K562 (cell line): ENCODE measurements around the gene MAGIX. TPM values are rescaled to one million over a fixed set of nuclear protein-coding genes. Genes with fewer than 3 reads are reported as not detected.

Experiments used
- ATF4 ChIP-seq: fragments of 450-650 bp; formaldehyde crosslinking; IDR thresholded peaks from 2 replicates; pipeline ENCODE4 v1.4.0; 2022; ENCODE audit warnings: mild to moderate bottlenecking, moderate library complexity
- BCOR ChIP-seq: fragments of 450-650 bp; IDR thresholded peaks from 2 replicates; pipeline ENCODE4 v1.6.1; 2016
- BRD4 ChIP-seq: fragments of 200-600 bp; sonication (generic); IDR thresholded peaks from 2 replicates; pipeline ENCODE4 v1.6.1; 2017; ENCODE audit warnings: inconsistent platforms
- HDAC8 ChIP-seq: fragments of 450-650 bp; IDR thresholded peaks from 2 replicates; pipeline ENCODE4 v1.6.1; 2016; ENCODE audit warnings: mild to moderate bottlenecking, missing genetic modification characterization, moderate library complexity, missing compliant biosample characterization
- KHSRP ChIP-seq: fragments of 450-650 bp; IDR thresholded peaks from 2 replicates; pipeline ENCODE4 v1.6.1; 2017
- LCOR ChIP-seq: sonication (generic); formaldehyde crosslinking; IDR thresholded peaks from 2 replicates; pipeline ENCODE4 v1.8.0; 2022; ENCODE audit warnings: mild to moderate bottlenecking, missing genetic modification reagents
- PRDM10 ChIP-seq: fragments of 450-650 bp; IDR thresholded peaks from 2 replicates; pipeline ENCODE4 v1.6.1; 2018; ENCODE audit not compliant: partially characterized antibody
- PTTG1 ChIP-seq: fragments of 450-650 bp; IDR thresholded peaks from 2 replicates; pipeline ENCODE4 v1.6.1; 2016; ENCODE audit warnings: low read depth, mild to moderate bottlenecking, missing genetic modification characterization, missing compliant biosample characterization
- SIRT6 ChIP-seq: IDR thresholded peaks from one replicate; pipeline ENCODE4 v1.6.1; 2012; ENCODE audit warnings: low read depth, mild to moderate bottlenecking, control low read depth, inconsistent platforms, low read length, moderate library complexity
- SRSF1 ChIP-seq: fragments of 200-400 bp; formaldehyde crosslinking; IDR thresholded peaks from 2 replicates; pipeline ENCODE4 v1.6.1; 2017; ENCODE audit warnings: mild to moderate bottlenecking, low read depth, low read length, moderate library complexity
- TCF15 ChIP-seq: fragments of 250-450 bp; sonication (Bioruptor Pico); IDR thresholded peaks from 2 replicates; pipeline ENCODE4 v1.8.0; 2022; ENCODE audit warnings: moderate library complexity, mild to moderate bottlenecking, inconsistent platforms
- TFAP4 ChIP-seq: sonication (generic); formaldehyde crosslinking; IDR thresholded peaks from 2 replicates; pipeline ENCODE4 v1.8.0; 2022; ENCODE audit warnings: missing genetic modification reagents, mild to moderate bottlenecking, moderate library complexity, borderline replicate concordance
- XRCC4 ChIP-seq: IDR thresholded peaks from one replicate; pipeline ENCODE4 v1.6.1; 2011; ENCODE audit not compliant: insufficient read depth, insufficient read length; ENCODE audit errors: extremely low read depth
- ZBED1 ChIP-seq: IDR thresholded peaks from 2 replicates; pipeline ENCODE4 v1.6.1; 2014
- ZBTB2 ChIP-seq: fragments of 450-650 bp; IDR thresholded peaks from 2 replicates; pipeline ENCODE4 v1.6.1; 2016; ENCODE audit warnings: antibody characterized with exemption
- ZKSCAN3 ChIP-seq: fragments of 250-450 bp; sonication (Bioruptor Pico); IDR thresholded peaks from 2 replicates; pipeline ENCODE4 v1.4.0; 2020
- ZNF12 ChIP-seq: sonication (generic); formaldehyde crosslinking; IDR thresholded peaks from 2 replicates; pipeline ENCODE4 v1.4.0; 2020; ENCODE audit warnings: mild to moderate bottlenecking, missing genetic modification reagents
- ZNF282 ChIP-seq: sonication (generic); formaldehyde crosslinking; IDR thresholded peaks from 2 replicates; pipeline ENCODE4 v1.8.1; 2023; ENCODE audit warnings: missing genetic modification reagents
- ZNF511 ChIP-seq: sonication (generic); formaldehyde crosslinking; IDR thresholded peaks from 2 replicates; pipeline ENCODE4 v1.8.0; 2022; ENCODE audit warnings: mild to moderate bottlenecking, missing genetic modification reagents
- polyA plus RNA-seq, 8 experiments: library from polyadenylated mRNA; depleted of rRNA in 4 of 8; stranded (reverse) in 5 of 8; unstranded in 3 of 8; fragments of >200 nt; fragmentation: Nextera tagmentation in 2 of 8; fragmentation: Illumina TruSeq in 1 of 8; extraction: Ambion mirVana in 2 of 8; extraction: Trizol in 1 of 8; gene quantifications; 2 replicates each; pipeline versions ENCODE4 v1.2.1 to v1.2.3, GENCODE V29; 2011 to 2014; ENCODE audit warnings: inconsistent platforms in 1 of 8, missing spikeins in 1 of 8
- total RNA-seq, 7 experiments: library from RNA; depleted of rRNA in 6 of 7; stranded (reverse); fragments of >200 nt in 6 of 7; fragmentation: Illumina TruSeq in 2 of 7; extraction: Trizol in 2 of 7; gene quantifications; 2 replicates each; pipeline versions ENCODE4 v1.2.1 to v1.2.3, GENCODE V29; 2011 to 2021; ENCODE audit warnings: low replicate concordance in 1 of 7

The MAGIX gene
- total and polyA plus RNA-seq, 9 of the 15 experiments (the other 6 are each of a cell fraction or from before 2014, with no cell fraction given), result 0.08 to 3.5 (median 0.47) TPM

GRCh38 chrX:49186125-49187027, 23.8 kb downstream of the MAGIX start, which contains the start of gene PRICKLE3 (continued):
- TF ChIP-seq ZNF12, result no peak
- peak; percentile 52; the same call in 1 of the 2 replicates for TF ChIP-seq ZNF511
- no peak for TF ChIP-seq BRD4
- TF ChIP-seq SIRT6, result no peak
- TF ChIP-seq ZKSCAN3 (CRISPR knock-in tag), result no peak
- no peak for TF ChIP-seq TCF15 (CRISPR knock-in tag)
- TF ChIP-seq LCOR, result 0 out of 2 replicates have a peak, but pooled peaks have one; percentile 38
- no peak for TF ChIP-seq PTTG1 (tag)
- TF ChIP-seq HDAC8 (tag), result no peak
- no peak for TF ChIP-seq SRSF1
- no peak for TF ChIP-seq ZNF282 (CRISPR knock-in tag)
- TF ChIP-seq ATF4, result no peak
- TF ChIP-seq XRCC4, result no peak
- TF ChIP-seq KHSRP, result no peak
- peak; percentile 41 for TF ChIP-seq PRDM10
- TF ChIP-seq ZBED1, result no peak
- no peak for TF ChIP-seq ZBTB2
- TF ChIP-seq TFAP4 (CRISPR knock-in tag), result peak; percentile 78
- no peak for TF ChIP-seq BCOR
